BLaER1 treated with 17β-estradiol and CSF1 and Interleukin-3, amounts not matched to agents 10 nM and 100 nM (cell line): Measurements from ENCODE around the gene FER1L5.
A peak's percentile ranks its signal among the peaks of the same experiment; 100 is the strongest.

ENCODE experiments used
- H3K27ac ChIP-seq, 11 experiments: shearing (Covaris generic); formaldehyde crosslinking; 2 replicates each; pipeline ENCODE4 v1.8.1; 2022
- H3K27me3 ChIP-seq, 11 experiments: shearing (Covaris generic); formaldehyde crosslinking; 2 replicates each; pipeline ENCODE4 v1.8.1; 2022
- H3K36me3 ChIP-seq, 11 experiments: shearing (Covaris generic); formaldehyde crosslinking; 2 replicates each; pipeline ENCODE4 v1.8.1; 2022
- H3K4me1 ChIP-seq, 10 experiments: shearing (Covaris generic); formaldehyde crosslinking; 2 replicates each; pipeline ENCODE4 v1.8.1; 2022
- H3K4me2 ChIP-seq, 11 experiments: shearing (Covaris generic); formaldehyde crosslinking; 2 replicates each; pipeline ENCODE4 v1.8.1; 2022
- H3K4me3 ChIP-seq, 10 experiments: shearing (Covaris generic); formaldehyde crosslinking; 2 replicates each; pipeline ENCODE4 v1.8.1; 2022
- H3K9ac ChIP-seq, 11 experiments: shearing (Covaris generic); formaldehyde crosslinking; 2 replicates each; pipeline ENCODE4 v1.8.1; 2022
- H3K9me3 ChIP-seq, 11 experiments: shearing (Covaris generic); formaldehyde crosslinking; replicated peaks in 1 of 11; 2 replicates each; pipeline ENCODE4 v1.8.1; 2022
- H4K20me1 ChIP-seq, 11 experiments: shearing (Covaris generic); formaldehyde crosslinking; 2 replicates each; pipeline ENCODE4 v1.8.1; 2022
- Cebpa-rat ChIP-seq, 11 experiments: shearing (Covaris generic); IDR thresholded peaks; 2 replicates each; pipeline ENCODE4 v1.8.1; 2022

The FER1L5 gene

GRCh38 chr2:96695602-96696001, 53.0 kb downstream of the FER1L5 start:
- no peak overlapping the region; a peak in 1 of 22 replicates for H3K27ac ChIP-seq
- no peak overlapping the region for H3K9ac ChIP-seq
- H3K36me3 ChIP-seq, result no peaks in the 10 kb centered on the region; a peak in 1 of 22 replicates
- no peaks in the 10 kb centered on the region for H3K27me3 ChIP-seq
- no peaks in the 10 kb centered on the region for H3K9me3 ChIP-seq
- peak overlapping the region in 5 of 11 experiments; percentile 8 to 46 (median 18); a peak in 5 of 22 replicates for H3K4me2 ChIP-seq
- peaks cover 0 to 17% (median 0%) of the 10 kb centered on the region in 11 experiments; a peak in 2 of 22 replicates for H4K20me1 ChIP-seq
- TF ChIP-seq Cebpa-rat (IDR thresholded peaks at IDR 0.05), result no peak
- no peak overlapping the region for H3K4me3 ChIP-seq
- H3K4me1 ChIP-seq, result peaks cover 0 to 29% (median 18%) of the 10 kb centered on the region in 10 experiments; a peak in 15 of 20 replicates

- no peak overlapping the region for H3K9ac ChIP-seq
- H3K36me3 ChIP-seq, result peaks cover 0 to 10% (median 3%) of the 10 kb centered on the region in 11 experiments; a peak in 10 of 22 replicates
- peaks cover 0 to 29% (median 18%) of the 10 kb centered on the region in 10 experiments; a peak in 15 of 20 replicates for H3K4me1 ChIP-seq
- no peak overlapping the region for H3K4me3 ChIP-seq
- no peak for TF ChIP-seq Cebpa-rat (IDR thresholded peaks at IDR 0.05)
- H3K27ac ChIP-seq, result no peak overlapping the region
- H3K9me3 ChIP-seq, result no peaks in the 10 kb centered on the region
- H3K27me3 ChIP-seq, result no peaks in the 10 kb centered on the region
- peaks cover 0 to 19% (median 0%) of the 10 kb centered on the region in 11 experiments; a peak in 3 of 22 replicates for H4K20me1 ChIP-seq
- no peak overlapping the region for H3K4me2 ChIP-seq
Measured at GRCh38 chr2:96697476-96697875, 54.9 kb downstream of the FER1L5 start.

GRCh38 chr2:96698221-96698861, 55.8 kb downstream of the FER1L5 start:
- peaks cover 0 to 18% (median 12%) of the 10 kb centered on the region in 11 experiments; a peak in 10 of 22 replicates for H3K36me3 ChIP-seq

GRCh38 chr2:96699021-96699420, 56.5 kb downstream of the FER1L5 start:
- no peak overlapping the region for H3K27ac ChIP-seq
- no peak overlapping the region for H3K4me3 ChIP-seq
- H3K9me3 ChIP-seq, result no peaks in the 10 kb centered on the region
- TF ChIP-seq Cebpa-rat (IDR thresholded peaks at IDR 0.05), result no peak
- H3K9ac ChIP-seq, result no peak overlapping the region
- peaks cover 0 to 24% (median 17%) of the 10 kb centered on the region in 10 experiments; a peak in 15 of 20 replicates for H3K4me1 ChIP-seq
- no peaks in the 10 kb centered on the region for H3K27me3 ChIP-seq
- H3K36me3 ChIP-seq, result peaks cover 0 to 25% (median 13%) of the 10 kb centered on the region in 11 experiments; a peak in 13 of 22 replicates
- peaks cover 0 to 22% (median 0%) of the 10 kb centered on the region in 11 experiments; a peak in 3 of 22 replicates for H4K20me1 ChIP-seq
- 0 out of 22 replicates have a peak overlapping the region, but pooled peaks of 3 of the 11 experiments have one; percentile 26 to 42 (median 41) for H3K4me2 ChIP-seq

More at GRCh38 chr2:96698221-96698861, 55.8 kb downstream of the FER1L5 start:
- H3K4me3 ChIP-seq, result no peak overlapping the region
- no peak for TF ChIP-seq Cebpa-rat (IDR thresholded peaks at IDR 0.05)
- H3K9ac ChIP-seq, result no peak overlapping the region
- H3K4me2 ChIP-seq, result no peak overlapping the region
- H3K27me3 ChIP-seq, result no peaks in the 10 kb centered on the region
- no peak overlapping the region for H3K27ac ChIP-seq
- H4K20me1 ChIP-seq, result peaks cover 0 to 22% (median 0%) of the 10 kb centered on the region in 11 experiments; a peak in 3 of 22 replicates
- H3K4me1 ChIP-seq, result peaks cover 0 to 29% (median 18%) of the 10 kb centered on the region in 10 experiments; a peak in 15 of 20 replicates
- H3K9me3 ChIP-seq, result no peaks in the 10 kb centered on the region

GRCh38 chr2:96699621-96700020, 57.1 kb downstream of the FER1L5 start:
- no peaks in the 10 kb centered on the region for H3K9me3 ChIP-seq
- peaks cover 0 to 31% (median 16%) of the 10 kb centered on the region in 11 experiments; a peak in 17 of 22 replicates for H3K36me3 ChIP-seq
- H3K9ac ChIP-seq, result peak overlapping the region in 1 of 11 experiments; percentile 27; a peak in 2 of 22 replicates
- H4K20me1 ChIP-seq, result peaks cover 0 to 22% (median 0%) of the 10 kb centered on the region in 11 experiments; a peak in 3 of 22 replicates
- no peak overlapping the region for H3K27ac ChIP-seq
- H3K4me2 ChIP-seq, result peak overlapping the region in 6 of 11 experiments; percentile 17 to 52 (median 34); a peak in 9 of 22 replicates
- no peaks in the 10 kb centered on the region for H3K27me3 ChIP-seq
- no peak overlapping the region for H3K4me3 ChIP-seq
- TF ChIP-seq Cebpa-rat (IDR thresholded peaks at IDR 0.05), result no peak
- peaks cover 0 to 18% (median 15%) of the 10 kb centered on the region in 10 experiments; a peak in 15 of 20 replicates for H3K4me1 ChIP-seq

GRCh38 chr2:96700086-96700485, 57.5 kb downstream of the FER1L5 start:
- Histone ChIP-seq H3K9ac (no peak overlapping the region; a peak in 1 of 22 replicates), H3K27ac (no peak overlapping the region), H3K9me3 (no peaks in the 10 kb centered on the region), H3K4me3 (no peak overlapping the region), H3K36me3 (peaks cover 3 to 35% (median 21%) of the 10 kb centered on the region in 11 experiments; a peak in 19 of 22 replicates), H3K27me3 (no peaks in the 10 kb centered on the region), H4K20me1 (peaks cover 0 to 22% (median 0%) of the 10 kb centered on the region in 11 experiments; a peak in 3 of 22 replicates), H3K4me1 (peaks cover 0 to 17% (median 15%) of the 10 kb centered on the region in 10 experiments; a peak in 15 of 20 replicates), H3K4me2 (peak overlapping the region in 3 of 11 experiments; percentile 28 to 52 (median 41); a peak in 3 of 22 replicates)
- no peak for TF ChIP-seq Cebpa-rat (IDR thresholded peaks at IDR 0.05)

GRCh38 chr2:96701636-96702035, 59.1 kb downstream of the FER1L5 start:
- Histone ChIP-seq H3K36me3 (peaks cover 18 to 51% (median 36%) of the 10 kb centered on the region in 11 experiments), H3K27me3 (no peaks in the 10 kb centered on the region), H3K4me2 (no peak overlapping the region), H3K4me3 (no peak overlapping the region), H3K9me3 (no peaks in the 10 kb centered on the region), H3K4me1 (peaks cover 0 to 9% (median 7%) of the 10 kb centered on the region in 10 experiments; a peak in 10 of 20 replicates), H3K27ac (no peak overlapping the region), H3K9ac (no peak overlapping the region), H4K20me1 (peaks cover 0 to 22% (median 0%) of the 10 kb centered on the region in 11 experiments; a peak in 3 of 22 replicates)
- TF ChIP-seq Cebpa-rat (IDR thresholded peaks at IDR 0.05), result no peak

GRCh38 chr2:96702098-96702785, 59.7 kb downstream of the FER1L5 start:
- H4K20me1 ChIP-seq, result peaks cover 0 to 22% (median 0%) of the 10 kb centered on the region in 11 experiments; a peak in 3 of 22 replicates
- H3K4me1 ChIP-seq, result peaks cover 0 to 9% (median 7%) of the 10 kb centered on the region in 10 experiments; a peak in 10 of 20 replicates
- no peak overlapping the region for H3K27ac ChIP-seq
- no peaks in the 10 kb centered on the region for H3K27me3 ChIP-seq
- H3K4me2 ChIP-seq, result no peak overlapping the region
- peaks cover 24 to 57% (median 42%) of the 10 kb centered on the region in 11 experiments for H3K36me3 ChIP-seq
- TF ChIP-seq Cebpa-rat (IDR thresholded peaks at IDR 0.05), result no peak
- no peaks in the 10 kb centered on the region for H3K9me3 ChIP-seq
- no peak overlapping the region for H3K4me3 ChIP-seq
- no peak overlapping the region for H3K9ac ChIP-seq
